Erythroblast (primary cell): Measurements from ENCODE around the gene CCDC102B.

ENCODE experiments used
- GATA1 ChIP-seq: IDR thresholded peaks from 2 replicates; pipeline ENCODE4 v1.6.1; 2011; ENCODE audit warnings: low read depth, mild to moderate bottlenecking, control low read depth, low read length, moderate library complexity
- POLR2A ChIP-seq: IDR thresholded peaks from 2 replicates; pipeline ENCODE4 v1.6.1; 2011; ENCODE audit warnings: mild to moderate bottlenecking, low read length

GRCh38 chr18:68833756-68834155 lies 35.9 kb downstream of the CCDC102B start:
- TF ChIP-seq POLR2A: no peak
- no peak for TF ChIP-seq GATA1
